Measurements from ENCODE around the gene METTL14.

METTL14 gene

GRCh38 chr4:118759481-118759880 is 74.3 kb downstream of the METTL14 start:
- DNase-seq (ENCODE audit: low spot score), result no peak

- DNase-seq (ENCODE audit: low spot score), result no peak
Observed at GRCh38 chr4:118760092-118760491, 74.9 kb downstream of the METTL14 start.

DNA sequence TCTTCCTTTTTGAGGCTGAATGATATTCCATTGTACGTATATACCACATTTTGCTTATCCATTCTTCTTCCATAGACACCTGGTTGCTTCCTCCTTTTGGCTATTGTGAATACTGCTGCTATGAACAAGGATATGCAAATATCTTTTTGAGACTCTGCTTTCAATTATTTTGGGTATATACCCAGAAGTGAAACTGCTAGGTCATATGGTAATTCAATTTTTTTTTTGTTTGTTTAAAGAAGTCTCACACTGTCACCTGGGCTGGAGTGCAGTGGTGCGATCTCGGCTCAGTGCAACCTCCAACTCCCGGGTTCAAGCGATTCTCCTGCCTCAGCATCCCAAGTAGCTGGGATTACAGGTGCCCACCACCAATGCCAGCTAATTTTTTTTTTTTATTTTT is 75.3 kb downstream of the METTL14 start:
- DNase-seq (ENCODE audit: low spot score), result no peak

DNA sequence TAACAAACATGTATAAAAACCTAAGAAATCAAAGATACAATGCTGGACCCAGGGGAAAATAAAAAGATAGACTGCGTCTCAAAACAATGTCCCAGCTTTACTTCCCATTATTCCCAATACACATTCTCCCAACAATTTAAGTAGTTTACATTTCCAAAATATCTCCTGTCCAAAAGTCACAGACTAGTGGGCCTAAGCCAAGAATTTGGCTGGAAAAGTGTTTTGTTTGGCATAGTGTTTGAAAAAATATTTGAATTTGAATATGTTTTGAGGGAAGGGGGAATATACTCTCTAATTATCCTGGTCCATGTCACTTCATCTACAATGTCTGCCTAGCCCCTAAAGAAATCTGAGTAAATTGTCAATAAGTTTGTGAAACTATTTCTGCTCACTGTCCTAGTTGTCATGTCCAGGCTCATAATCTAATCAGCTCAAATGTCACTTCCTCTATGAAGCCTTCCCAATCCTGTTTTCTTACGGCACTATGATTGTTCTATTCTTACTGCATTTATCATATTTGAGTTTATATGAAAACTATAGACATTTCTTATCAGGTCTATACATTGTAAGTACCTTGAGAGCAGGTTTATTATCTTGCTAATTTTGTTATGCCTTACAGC is 76.3 kb downstream of the METTL14 start:
- DNase-seq (ENCODE audit: low spot score), result no peak

- DNase-seq (ENCODE audit: low spot score), result no peak
Observed at GRCh38 chr4:118762155-118762554, 77.0 kb downstream of the METTL14 start.

DNA sequence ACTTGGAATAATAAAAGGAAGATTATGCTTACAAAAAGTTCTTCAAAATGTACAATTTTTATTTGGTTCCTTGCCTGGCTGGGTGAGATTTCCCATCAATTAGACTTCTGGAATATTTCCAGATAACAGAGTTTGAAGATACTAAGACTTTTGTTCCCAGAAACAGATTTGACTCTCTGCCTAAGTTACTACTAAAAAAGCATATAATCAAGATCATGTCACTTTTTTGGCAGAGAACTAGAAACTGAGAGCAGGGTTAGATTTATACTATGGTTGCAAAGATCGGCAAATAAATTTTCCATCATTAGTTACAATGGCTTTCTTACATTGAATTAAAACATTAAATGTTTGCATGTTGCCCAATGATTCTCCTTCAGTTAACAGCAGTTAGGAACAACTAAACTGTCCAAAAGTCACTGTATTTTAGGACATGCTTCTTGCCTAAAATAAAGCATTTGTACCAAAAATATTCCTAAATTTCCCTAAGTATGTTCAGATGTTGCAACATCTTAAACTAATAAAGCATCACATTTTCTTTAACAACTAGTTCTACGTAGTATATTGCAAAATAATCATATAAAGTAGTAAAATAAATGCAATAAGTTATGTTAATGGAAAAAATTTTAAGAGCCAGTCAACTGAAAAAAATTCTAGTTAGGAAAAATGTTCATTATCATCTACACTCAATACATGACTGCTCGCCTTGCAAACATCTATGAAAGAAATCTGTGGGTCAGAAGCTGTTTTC is 77.7 kb downstream of the METTL14 start:
- DNase-seq (ENCODE audit: low spot score), result no peak
